Endothelial cell of umbilical vein (primary cell): ENCODE data around the gene PRPF40B. TPM values are rescaled to one million over a fixed set of nuclear protein-coding genes. Genes with fewer than 3 reads are reported as not detected.

Source experiments
- BruUV-seq: library from RNA; stranded (reverse); fragments of 400-500 nt; replicated peaks from 2 replicates; lab custom pipeline; 2021; lab: Mats Ljungman, UMichigan
- CTCF ChIA-PET: fragments of 300-600, 350-600 bp; sonication (Branson Sonifier 250); formaldehyde crosslinking; loops from one replicate; lab custom pipeline; 2021; ENCODE audit warnings: antibody characterized with exemption, inconsistent platforms; lab: Charles Lee
- POLR2A ChIA-PET: fragments of 300-600, 350-600 bp; sonication (Branson Sonifier 250); formaldehyde crosslinking; loops from one replicate; lab custom pipeline; 2021; ENCODE audit warnings: antibody characterized with exemption, inconsistent platforms; lab: Charles Lee
- DNase-seq: peaks from one replicate; pipeline ENCODE4 v3.0.0-alpha.2; 2011; ENCODE audit warnings: low read depth, low spot score
- FAIRE-seq: peaks from 2 replicates; lab custom pipeline; 2011; peaks lifted over from hg19 to GRCh38; lab: Jason Lieb, UNC
- H2AFZ ChIP-seq: 2 replicates; pipeline ENCODE4 v1.6.0; 2012; ENCODE audit warnings: low read depth, low read length, control low read depth, inconsistent platforms
- H3K27ac ChIP-seq: 2 replicates; pipeline ENCODE4 v1.5.1; 2011; ENCODE audit warnings: low read depth, mild to moderate bottlenecking, control low read depth, low read length, moderate library complexity; ENCODE audit not compliant: insufficient read depth
- H3K27me3 ChIP-seq, 2 experiments: 2 replicates each; pipeline versions ENCODE4 v1.6.0 to v1.6.1; 2011; ENCODE audit warnings: low read length in 2 of 2, mixed read lengths in 1 of 2; ENCODE audit not compliant: control insufficient read depth in 2 of 2, insufficient read depth in 2 of 2
- H3K36me3 ChIP-seq, 2 experiments: 2 replicates in 1 of 2; 3 replicates in 1 of 2; pipeline ENCODE4 v1.5.1; 2011; ENCODE audit warnings: low read length in 2 of 2, mild to moderate bottlenecking in 1 of 2, moderate library complexity in 1 of 2; ENCODE audit not compliant: control insufficient read depth in 2 of 2, insufficient read depth in 2 of 2; ENCODE audit errors: extremely low read depth in 1 of 2
- H3K4me1 ChIP-seq: 3 replicates; pipeline ENCODE4 v1.5.1; 2011; ENCODE audit warnings: mild to moderate bottlenecking, low read length; ENCODE audit not compliant: control insufficient read depth, insufficient read depth; ENCODE audit errors: extremely low read depth
- H3K4me2 ChIP-seq: 2 replicates; pipeline ENCODE4 v1.6.1; 2011; ENCODE audit warnings: low read length, control low read depth, mixed read lengths; ENCODE audit not compliant: insufficient read depth
- H3K4me3 ChIP-seq, 3 experiments: fragments of 200-600 bp in 1 of 3; sonication (generic), shearing (Covaris generic) in 1 of 3; replicated peaks in 1 of 3; 2 replicates each; pipeline ENCODE4 v1.5.1; 2011 to 2016; ENCODE audit warnings: control low read depth in 3 of 3, low read length in 3 of 3, mild to moderate bottlenecking in 2 of 3, inconsistent platforms in 1 of 3, low read depth in 1 of 3, moderate library complexity in 1 of 3; ENCODE audit not compliant: insufficient read depth in 1 of 3
- H3K79me2 ChIP-seq: 2 replicates; pipeline ENCODE4 v1.6.0; 2012; ENCODE audit warnings: low read length, inconsistent platforms; ENCODE audit not compliant: control insufficient read depth, insufficient read depth
- H3K9ac ChIP-seq: replicated peaks from 2 replicates; pipeline ENCODE3; 2011; ENCODE audit warnings: low read length, control low read depth; ENCODE audit not compliant: insufficient read depth; ENCODE audit errors: extremely low read depth
- H3K9me1 ChIP-seq: replicated peaks from 3 replicates; pipeline ENCODE4 v1.6.0; 2011; ENCODE audit warnings: mild to moderate bottlenecking, low read length; ENCODE audit not compliant: control insufficient read depth, insufficient read depth; ENCODE audit errors: extremely low read depth
- H3K9me3 ChIP-seq: replicated peaks from 2 replicates; pipeline ENCODE4 v1.5.1; 2012; ENCODE audit warnings: low read length, inconsistent platforms; ENCODE audit not compliant: control insufficient read depth, insufficient read depth
- H4K20me1 ChIP-seq: replicated peaks from 2 replicates; pipeline ENCODE3; 2011; ENCODE audit warnings: mild to moderate bottlenecking, low read length; ENCODE audit not compliant: control insufficient read depth, insufficient read depth; ENCODE audit errors: extremely low read depth
- EZH2 ChIP-seq: IDR thresholded peaks from 2 replicates; pipeline ENCODE4 v1.6.1; 2012; ENCODE audit warnings: borderline replicate concordance, low read depth, mild to moderate bottlenecking, moderate library complexity, low read length, inconsistent platforms; ENCODE audit not compliant: severe bottlenecking
- GATA2 ChIP-seq: IDR thresholded peaks from 2 replicates; pipeline ENCODE4 v1.7.0; 2011; ENCODE audit warnings: low read depth, mild to moderate bottlenecking, moderate library complexity, mixed read lengths, low read length; ENCODE audit not compliant: insufficient read length, insufficient read depth
- MAX ChIP-seq: IDR thresholded peaks from 2 replicates; pipeline ENCODE4 v1.6.1; 2011; ENCODE audit not compliant: insufficient read depth, insufficient read length
- MYC ChIP-seq: IDR thresholded peaks from one replicate; pipeline ENCODE4 v1.6.1; 2011; ENCODE audit warnings: mild to moderate bottlenecking, low read depth, low read length
- POLR2A ChIP-seq: IDR thresholded peaks from 2 replicates; pipeline ENCODE4 v1.6.1; 2012; ENCODE audit warnings: low read depth, mild to moderate bottlenecking, control low read depth, low read length
- POLR2AphosphoS5 ChIP-seq: IDR thresholded peaks from 2 replicates; pipeline ENCODE4 v1.6.1; 2012; ENCODE audit warnings: low read depth, mild to moderate bottlenecking, control low read depth, low read length, moderate library complexity; ENCODE audit not compliant: insufficient read depth
- dilution Hi-C: fragments of 300-500 bp; cut with MboI; formaldehyde crosslinking; loops from one replicate; pipeline ENCODE4 v1.15.0; 2019; ENCODE audit warnings: low sequenced_read_pairs; ENCODE audit not compliant: extremely low pct_ligation_motif_present
- intact Hi-C: fragments of 100-400 bp; cut with micrococcal nuclease; formaldehyde crosslinking; loops from one replicate; pipeline ENCODE4 v1.10.0; 2022
- polyA plus RNA-seq, 4 experiments: library from polyadenylated mRNA; depleted of rRNA in 3 of 4; stranded (reverse) in 3 of 4; unstranded in 1 of 4; fragments of >200 nt; gene quantifications; 2 replicates each; pipeline versions ENCODE4 v1.2.1 to v1.2.3, GENCODE V29; 2011 to 2012; ENCODE audit warnings: missing spikeins in 1 of 4
- total RNA-seq: library from RNA; stranded (reverse); gene quantifications from 2 replicates; pipeline ENCODE4 v1.2.3, GENCODE V29; 2021
- TF ChIP-seq, protein P1 (sequence below), 2 donors: IDR thresholded peaks; 1 replicate in 1 of 2; 2 replicates in 1 of 2; pipeline ENCODE4 v1.5.1; 2011; ENCODE audit warnings: low read length in 2 of 2, mild to moderate bottlenecking in 2 of 2, moderate library complexity in 2 of 2, control low read depth in 1 of 2, inconsistent platforms in 1 of 2, low read depth in 1 of 2; ENCODE audit not compliant: insufficient read depth in 1 of 2; ENCODE audit errors: extremely low read depth in 1 of 2

Gene PRPF40B
- total and polyA plus RNA-seq, 2 donors (not counting 3 experiments of a cell fraction or from before 2014, with no cell fraction given): 5.4 to 9.9 TPM

DNA sequence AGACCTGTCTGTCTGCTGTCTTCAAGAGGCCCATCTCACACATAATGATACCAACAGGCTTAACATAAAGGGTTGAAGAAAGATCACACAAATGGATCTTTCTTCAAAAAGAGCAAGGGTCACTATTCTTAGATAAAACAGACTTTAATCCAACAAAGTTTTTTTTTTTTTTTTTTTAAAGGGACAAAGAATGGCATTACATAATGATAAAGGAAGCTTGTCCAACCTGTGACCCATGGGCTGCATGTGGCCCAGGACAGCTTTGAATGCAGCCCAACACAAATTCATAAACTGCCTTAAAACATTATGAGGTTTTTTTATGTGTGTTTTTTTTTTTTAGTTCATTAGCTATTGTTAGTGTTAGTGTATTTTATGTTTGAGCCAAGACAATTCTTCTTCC is 11.2 kb upstream of the PRPF40B start:
- ChIA-PET POLR2A (interaction anchor here (0.6 kb wide), 1 partner anchor 25 kb away, joined by 3 read pairs; no protein-coding TSS in a partner anchor), CTCF (interaction anchor here (0.6 to 1.2 kb wide), 4 partner anchors 10 to 36 kb away, joined by 3 read pairs; partner anchors contain the start of gene PRPF40B)
- Histone ChIP-seq H3K9me1 (no peaks in the 10 kb centered on the region), H3K4me3 (no peak overlapping the region), H3K79me2 (no peaks in the 10 kb centered on the region), H3K27me3 (peaks cover 2 to 3% of the 10 kb centered on the region in 2 experiments), H3K27ac (no peak overlapping the region), H3K36me3 (no peaks in the 10 kb centered on the region), H3K9me3 (no peaks in the 10 kb centered on the region), H2AFZ (no peak overlapping the region), H3K9ac (no peak overlapping the region), H3K4me2 (no peak overlapping the region), H4K20me1 (no peaks in the 10 kb centered on the region), H3K4me1 (no peaks in the 10 kb centered on the region)
- DNase-seq (no peak), FAIRE-seq (no peak)
- no peak for TF ChIP-seq POLR2AphosphoS5
- TF ChIP-seq EZH2: no peak
- TF ChIP-seq MAX: no peak
- TF ChIP-seq, protein P1, sequence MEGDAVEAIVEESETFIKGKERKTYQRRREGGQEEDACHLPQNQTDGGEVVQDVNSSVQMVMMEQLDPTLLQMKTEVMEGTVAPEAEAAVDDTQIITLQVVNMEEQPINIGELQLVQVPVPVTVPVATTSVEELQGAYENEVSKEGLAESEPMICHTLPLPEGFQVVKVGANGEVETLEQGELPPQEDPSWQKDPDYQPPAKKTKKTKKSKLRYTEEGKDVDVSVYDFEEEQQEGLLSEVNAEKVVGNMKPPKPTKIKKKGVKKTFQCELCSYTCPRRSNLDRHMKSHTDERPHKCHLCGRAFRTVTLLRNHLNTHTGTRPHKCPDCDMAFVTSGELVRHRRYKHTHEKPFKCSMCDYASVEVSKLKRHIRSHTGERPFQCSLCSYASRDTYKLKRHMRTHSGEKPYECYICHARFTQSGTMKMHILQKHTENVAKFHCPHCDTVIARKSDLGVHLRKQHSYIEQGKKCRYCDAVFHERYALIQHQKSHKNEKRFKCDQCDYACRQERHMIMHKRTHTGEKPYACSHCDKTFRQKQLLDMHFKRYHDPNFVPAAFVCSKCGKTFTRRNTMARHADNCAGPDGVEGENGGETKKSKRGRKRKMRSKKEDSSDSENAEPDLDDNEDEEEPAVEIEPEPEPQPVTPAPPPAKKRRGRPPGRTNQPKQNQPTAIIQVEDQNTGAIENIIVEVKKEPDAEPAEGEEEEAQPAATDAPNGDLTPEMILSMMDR (IDR thresholded peaks at IDR 0.05; ENCODE audit: extremely low read depth in 1 of 2, insufficient read depth in 1 of 2, low read depth in 1 of 2, low read length in 2 of 2): no peak
- TF ChIP-seq GATA2: no peak
- TF ChIP-seq POLR2A: no peak
- no peak for TF ChIP-seq MYC
- dilution Hi-C loops: no loop called here
- BruUV-seq: no TSS peak
- intact Hi-C loops: no loop called here
